ENCODE results near the gene COA1. TPM values are rescaled to one million over a fixed set of nuclear protein-coding genes. Genes with fewer than 3 reads are reported as not detected.
A peak's percentile ranks its signal among the peaks of the same experiment; 100 is the strongest.

COA1 gene
- total and polyA plus RNA-seq, 2 donors (not counting 1 experiment from before 2014, with no cell fraction given), result 28.7 to 72.7 TPM

- DNase-seq, result no peak
- no peak overlapping the region for H3K27ac Mint-ChIP-seq
- H3K4me3 Mint-ChIP-seq, result no peak overlapping the region
- Histone ChIP-seq H3K27ac (ENCODE audit: low read length in 2 of 2) (no peak overlapping the region), H2AFZ (ENCODE audit: insufficient read depth, low read depth, low read length, poor library complexity, severe bottlenecking) (no peak overlapping the region), H3K27me3 (replicated peaks in 1 of 4; ENCODE audit: control extremely low read depth in 1 of 4, control insufficient read depth in 3 of 4, insufficient read depth in 4 of 4, low read length in 3 of 4) (no peaks in the 10 kb centered on the region), H3K9me3 (ENCODE audit: control extremely low read depth in 1 of 3, control insufficient read depth in 2 of 3, insufficient read depth in 1 of 3, low read length in 2 of 3) (peaks cover 2 to 7% (median 7%) of the 10 kb centered on the region in 3 donors), H3K4me2 (replicated peaks; ENCODE audit: low read depth, low read length, poor library complexity, severe bottlenecking) (no peak overlapping the region), H3K36me3 (replicated peaks in 1 of 2; ENCODE audit: control extremely low read depth in 1 of 2, control insufficient read depth in 1 of 2, extremely low read depth in 1 of 2, insufficient read depth in 2 of 2, low read length in 1 of 2) (no peaks in the 10 kb centered on the region), H4K20me1 (ENCODE audit: control insufficient read depth, insufficient read depth, low read length, poor library complexity, severe bottlenecking) (no peaks in the 10 kb centered on the region), H3K4me1 (ENCODE audit: control insufficient read depth in 2 of 2, insufficient read depth in 2 of 2, low read length in 2 of 2) (peaks cover 22 to 24% of the 10 kb centered on the region in 2 donors), H3K79me2 (ENCODE audit: control insufficient read depth, insufficient read depth, low read length) (peaks cover 94% of the 10 kb centered on the region), H3K9ac (ENCODE audit: low read length) (no peak overlapping the region), H3K4me3 (ENCODE audit: control extremely low read depth in 1 of 5, extremely low read depth in 1 of 5, insufficient read depth in 1 of 5, low read depth in 2 of 5, low read length in 4 of 5) (no peak overlapping the region)
- no peaks in the 10 kb centered on the region for H3K27me3 Mint-ChIP-seq
- no peak for ATAC-seq (ENCODE audit: low read depth)
- no peak for TF ChIP-seq CTCF (IDR thresholded peaks at IDR 0.05)
- peaks cover 70% of the 10 kb centered on the region for H3K4me1 Mint-ChIP-seq
- POLR2A ChIA-PET, result no interaction called here
- WGBS (ENCODE audit: insufficient coverage), result 100% methylated on average over 1 of the region's 2 CpGs
- intact Hi-C loops (cut with micrococcal nuclease), result no loop called here
- CTCF ChIA-PET, result interaction anchor here (0.6 to 9.5 kb wide), 6 partner anchors 10 to 104 kb away, joined by 3 to 74 read pairs (median 6); partner anchors contain the start of gene STK17A
- peaks cover 10% of the 10 kb centered on the region for H3K9me3 Mint-ChIP-seq (ENCODE audit: insufficient read depth)
These were observed 42.3 kb downstream of the COA1 start for GRCh38 chr7:43686991-43687390.

GRCh38 chr7:43680736-43681135 lies 48.6 kb downstream of the COA1 start:
- Mint-ChIP-seq H3K9me3 (ENCODE audit: insufficient read depth) (peaks cover 2% of the 10 kb centered on the region), H3K27me3 (no peaks in the 10 kb centered on the region), H3K27ac (no peak overlapping the region), H3K4me3 (no peak overlapping the region), H3K4me1 (peaks cover 70% of the 10 kb centered on the region)
- H4K20me1 ChIP-seq (ENCODE audit: control insufficient read depth, insufficient read depth, low read length, poor library complexity, severe bottlenecking), result no peaks in the 10 kb centered on the region
- no peak for DNase-seq
- H3K4me1 ChIP-seq (ENCODE audit: control insufficient read depth in 2 of 2, insufficient read depth in 2 of 2, low read length in 2 of 2), result peaks cover 20 to 34% of the 10 kb centered on the region in 2 donors
- peaks cover 0 to 7% (median 0%) of the 10 kb centered on the region in 3 donors for H3K9me3 ChIP-seq (ENCODE audit: control extremely low read depth in 1 of 3, control insufficient read depth in 2 of 3, insufficient read depth in 1 of 3, low read length in 2 of 3)
- intact Hi-C loops (cut with micrococcal nuclease), result no loop called here
- no peaks in the 10 kb centered on the region for H3K27me3 ChIP-seq (replicated peaks in 1 of 4; ENCODE audit: control extremely low read depth in 1 of 4, control insufficient read depth in 3 of 4, insufficient read depth in 4 of 4, low read length in 3 of 4)
- WGBS (ENCODE audit: insufficient coverage), result 100% methylated on average over 1 of the region's 3 CpGs
- no peak overlapping the region for H3K4me3 ChIP-seq (ENCODE audit: control extremely low read depth in 1 of 5, extremely low read depth in 1 of 5, insufficient read depth in 1 of 5, low read depth in 2 of 5, low read length in 4 of 5)
- H3K4me2 ChIP-seq (replicated peaks; ENCODE audit: low read depth, low read length, poor library complexity, severe bottlenecking), result no peak overlapping the region
- ChIA-PET CTCF (interaction anchor here (0.6 to 1.2 kb wide), 3 partner anchors 19 to 38 kb away, joined by 3 to 5 read pairs (median 4); no protein-coding TSS in a partner anchor), POLR2A (no interaction called here)
- H3K27ac ChIP-seq (ENCODE audit: low read length in 2 of 2), result peak overlapping the region in 1 of 2 donors; percentile 74
- no peaks in the 10 kb centered on the region for H3K36me3 ChIP-seq (replicated peaks in 1 of 2; ENCODE audit: control extremely low read depth in 1 of 2, control insufficient read depth in 1 of 2, extremely low read depth in 1 of 2, insufficient read depth in 2 of 2, low read length in 1 of 2)
- no peak for TF ChIP-seq EZH2 (IDR thresholded peaks at IDR 0.05; ENCODE audit: borderline replicate concordance, insufficient read depth, low read depth, low read length, poor library complexity, severe bottlenecking)
- TF ChIP-seq CTCF (IDR thresholded peaks at IDR 0.05), result no peak
- ATAC-seq (ENCODE audit: low read depth), result no peak
- H3K79me2 ChIP-seq (ENCODE audit: control insufficient read depth, insufficient read depth, low read length), result peaks cover 85% of the 10 kb centered on the region
- H3K9ac ChIP-seq (ENCODE audit: low read length), result no peak overlapping the region
- H2AFZ ChIP-seq (ENCODE audit: insufficient read depth, low read depth, low read length, poor library complexity, severe bottlenecking), result no peak overlapping the region
